NCI-H2196 treated with DMSO at 0.1 percent for 48 hours (cell line): ENCODE results near the gene HSFX2.
"Not testable (repeated sequence)": the region's sequence is repeated elsewhere in the genome, so short reads cannot be mapped to it uniquely, and the experiment has no call there.

ENCODE experiments used
- DNase-seq: peaks from one replicate; lab custom pipeline; 2025; ENCODE audit not compliant: unreplicated experiment; lab: John Stamatoyannopoulos, UW

Gene HSFX2

GRCh38 chrX:149595214-149595613, at the start of gene HSFX2:
Gene HSFX2, minus strand, starts transcription at chrX:149595314. Its CDS starts 614 bp downstream, at chrX:149594700.
- not testable (repeated sequence) for DNase-seq

- no peak for DNase-seq
Observed at GRCh38 chrX:149643496-149643895, 48.4 kb upstream of the HSFX2 start.

- no peak for DNase-seq
Observed at GRCh38 chrX:149641835-149642234, 46.7 kb upstream of the HSFX2 start.

GRCh38 chrX:149641432-149641831, 46.3 kb upstream of the HSFX2 start:
- DNase-seq, result no peak

- DNase-seq, result no peak
Observed at GRCh38 chrX:149639568-149639967, 44.5 kb upstream of the HSFX2 start.

GRCh38 chrX:149638860-149639259, 43.7 kb upstream of the HSFX2 start:
- DNase-seq, result no peak

GRCh38 chrX:149633511-149633910, 38.4 kb upstream of the HSFX2 start:
- DNase-seq, result no peak

- DNase-seq, result peak; percentile 1
Observed at GRCh38 chrX:149631234-149632165, 36.4 kb upstream of the HSFX2 start, which contains the start of gene TMEM185A. Gene TMEM185A, minus strand, starts transcription at chrX:149631792. Its CDS starts 212 bp downstream, at chrX:149631580.

- DNase-seq, result no peak
Observed at GRCh38 chrX:149630681-149631233, 35.6 kb upstream of the HSFX2 start.

GRCh38 chrX:149629730-149630387, 34.7 kb upstream of the HSFX2 start:
- no peak for DNase-seq

GRCh38 chrX:149628768-149629167, 33.7 kb upstream of the HSFX2 start:
- DNase-seq, result no peak

GRCh38 chrX:149628280-149628679, 33.2 kb upstream of the HSFX2 start:
- no peak for DNase-seq

- not testable (repeated sequence) for DNase-seq
Observed at GRCh38 chrX:149626829-149627228, 31.7 kb upstream of the HSFX2 start.

GRCh38 chrX:149619662-149620061, 24.5 kb upstream of the HSFX2 start:
- DNase-seq, result not testable (repeated sequence)

GRCh38 chrX:149618871-149619270, 23.8 kb upstream of the HSFX2 start:
- DNase-seq, result no peak

GRCh38 chrX:149611623-149612175, 16.6 kb upstream of the HSFX2 start:
- DNase-seq, result no peak

GRCh38 chrX:149610511-149610910, 15.4 kb upstream of the HSFX2 start:
- no peak for DNase-seq

- DNase-seq, result no peak
Observed at GRCh38 chrX:149607699-149608098, 12.6 kb upstream of the HSFX2 start.

GRCh38 chrX:149605248-149605885, 10.3 kb upstream of the HSFX2 start:
- not testable (repeated sequence) for DNase-seq

- not testable (repeated sequence) for DNase-seq
Observed at GRCh38 chrX:149598603-149599002, 3.5 kb upstream of the HSFX2 start.

- DNase-seq, result not testable (repeated sequence)
Observed at GRCh38 chrX:149595943-149596342, 829 bp upstream of the HSFX2 start.
